Stimulated activated CD4-positive, alpha-beta T cell treated with anti-CD3 and anti-CD28 coated beads, Interleukin-1b, Interleukin-23, amount 100 ng/mL, for 4 hours (primary cell): ENCODE results near the gene CXCR5.
A peak's percentile ranks its signal among the peaks of the same experiment; 100 is the strongest.

Source experiments
- DNase-seq, 2 donors: peaks; one replicate each; pipeline ENCODE4 v3.0.0-alpha.2; 2020; ENCODE audit warnings: low read depth in 2 of 2

CXCR5 gene

GRCh38 chr11:118898400-118899295 is 15.0 kb downstream of the CXCR5 start:
- no peak for DNase-seq

GRCh38 chr11:118899296-118899688 is 15.6 kb downstream of the CXCR5 start:
- DNase-seq: no peak

- no peak for DNase-seq
Measured at GRCh38 chr11:118899706-118900360, 16.1 kb downstream of the CXCR5 start.

- DNase-seq: no peak
Measured at GRCh38 chr11:118900535-118901384, 17.1 kb downstream of the CXCR5 start.

- DNase-seq: no peak
Measured at GRCh38 chr11:118901494-118902335, 18.0 kb downstream of the CXCR5 start.

GRCh38 chr11:118902336-118903203 is 18.9 kb downstream of the CXCR5 start:
- DNase-seq: no peak

- no peak for DNase-seq
Measured at GRCh38 chr11:118903204-118904015, 19.7 kb downstream of the CXCR5 start.

- DNase-seq: peak; percentile 75 to 91
Measured at GRCh38 chr11:118907051-118908042, 23.7 kb downstream of the CXCR5 start.

GRCh38 chr11:118908264-118908663 is 24.6 kb downstream of the CXCR5 start:
- DNase-seq: no peak

GRCh38 chr11:118908901-118909618 is 25.4 kb downstream of the CXCR5 start:
- DNase-seq: no peak

GRCh38 chr11:118909619-118910308 is 26.1 kb downstream of the CXCR5 start:
- DNase-seq: no peak

GRCh38 chr11:118910309-118911112 is 26.8 kb downstream of the CXCR5 start:
- peak; percentile 36 to 50 for DNase-seq

GRCh38 chr11:118911113-118911879 is 27.6 kb downstream of the CXCR5 start:
- DNase-seq: no peak

- DNase-seq: peak; percentile 73 to 74
Measured at GRCh38 chr11:118911880-118912741, 28.4 kb downstream of the CXCR5 start.
